H1 (cell line): ENCODE measurements around the gene FGF14. TPM values are rescaled to one million over a fixed set of nuclear protein-coding genes. Genes with fewer than 3 reads are reported as not detected.

ENCODE experiments used
- CHD2 ChIP-seq: IDR thresholded peaks from 2 replicates; pipeline ENCODE4 v1.6.1; 2012; ENCODE audit warnings: low read length, improper control_type of control experiment
- HDAC2 ChIP-seq, 2 experiments: fragments of 300-600 bp in 1 of 2; sonication (generic) in 1 of 2; IDR thresholded peaks; 2 replicates each; pipeline ENCODE4 v1.6.1; 2011 to 2012; ENCODE audit warnings: low read depth in 2 of 2, low read length in 2 of 2, mild to moderate bottlenecking in 2 of 2, moderate library complexity in 2 of 2, borderline replicate concordance in 1 of 2, inconsistent platforms in 1 of 2
- SP1 ChIP-seq: IDR thresholded peaks from 2 replicates; pipeline ENCODE4 v1.6.1; 2011; ENCODE audit warnings: low read depth, low read length
- polyA plus RNA-seq, 7 experiments: library from polyadenylated mRNA; depleted of rRNA in 3 of 7; stranded (reverse) in 5 of 7; unstranded in 2 of 7; fragments of >200 nt in 5 of 7; fragments of 200-250 nt in 2 of 7; gene quantifications; 1 replicate in 5 of 7; 2 replicates in 1 of 7; 4 replicates in 1 of 7; pipeline versions ENCODE4 v1.2.1 to v1.2.3, GENCODE V29; 2011 to 2013; ENCODE audit warnings: missing spikeins in 2 of 7, mixed read lengths in 2 of 7
- total RNA-seq: library from RNA; stranded (reverse); fragmentation: NEBNext Ultra II Directional; extraction: Animal tissue kit (Norgen Biotek cat#: 25700); gene quantifications from 2 replicates; pipeline ENCODE4 v1.2.1, GENCODE V29; 2021

Gene FGF14
- total and polyA plus RNA-seq, 2 of the 8 experiments (the other 6 are each of a cell fraction or from before 2014, with no cell fraction given), result 0.05 to 0.58 TPM

DNA sequence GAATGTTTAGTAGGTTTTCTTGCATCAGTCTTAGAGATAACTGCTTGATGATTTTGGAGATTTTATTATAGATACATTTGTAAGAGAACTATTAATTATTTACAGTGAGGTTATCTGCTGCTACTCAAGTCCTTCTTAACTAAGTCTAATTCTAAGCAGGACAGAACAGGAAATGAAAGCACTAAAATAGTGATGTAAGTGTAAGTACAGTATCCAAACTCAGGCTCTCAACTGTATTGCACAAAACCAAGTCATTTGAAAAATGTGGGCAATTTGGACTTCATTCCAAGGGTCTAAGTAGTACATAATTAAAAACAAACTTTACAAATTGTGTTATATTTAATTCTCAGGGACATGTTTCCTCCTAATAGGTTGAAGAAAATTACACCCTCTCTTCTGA is 532.3 kb downstream of the FGF14 start (continued):
- TF ChIP-seq SP1 (no peak), CHD2 (no peak), HDAC2 (IDR thresholded peaks at IDR 0.05; ENCODE audit: borderline replicate concordance in 1 of 2, low read depth in 2 of 2, low read length in 2 of 2) (no peak)
